IPS-18a (cell line): ENCODE data around the gene UNK.
"Not testable (repeated sequence)": the region's sequence is repeated elsewhere in the genome, so short reads cannot be mapped to it uniquely, and the experiment has no call there.

Experiments
- H3K27ac ChIP-seq: one replicate; pipeline ENCODE4 v1.5.1; 2013; ENCODE audit warnings: low read length
- H3K27me3 ChIP-seq: one replicate; pipeline ENCODE4 v1.6.1; 2013; ENCODE audit warnings: mild to moderate bottlenecking, low read length; ENCODE audit not compliant: control insufficient read depth, insufficient read depth
- H3K36me3 ChIP-seq: one replicate; pipeline ENCODE4 v1.6.1; 2013; ENCODE audit warnings: low read depth, low read length; ENCODE audit not compliant: control insufficient read depth
- H3K4me1 ChIP-seq: one replicate; pipeline ENCODE4 v1.6.1; 2013; ENCODE audit warnings: low read depth, low read length; ENCODE audit not compliant: control insufficient read depth
- H3K4me3 ChIP-seq: one replicate; pipeline ENCODE4 v1.5.1; 2013; ENCODE audit warnings: low read length
- H3K9ac ChIP-seq: one replicate; pipeline ENCODE4 v1.6.1; 2013; ENCODE audit warnings: mild to moderate bottlenecking, low read length, moderate library complexity
- H3K9me3 ChIP-seq: one replicate; pipeline ENCODE4 v1.6.1; 2013; ENCODE audit warnings: low read depth, low read length; ENCODE audit not compliant: control insufficient read depth

UNK gene

DNA sequence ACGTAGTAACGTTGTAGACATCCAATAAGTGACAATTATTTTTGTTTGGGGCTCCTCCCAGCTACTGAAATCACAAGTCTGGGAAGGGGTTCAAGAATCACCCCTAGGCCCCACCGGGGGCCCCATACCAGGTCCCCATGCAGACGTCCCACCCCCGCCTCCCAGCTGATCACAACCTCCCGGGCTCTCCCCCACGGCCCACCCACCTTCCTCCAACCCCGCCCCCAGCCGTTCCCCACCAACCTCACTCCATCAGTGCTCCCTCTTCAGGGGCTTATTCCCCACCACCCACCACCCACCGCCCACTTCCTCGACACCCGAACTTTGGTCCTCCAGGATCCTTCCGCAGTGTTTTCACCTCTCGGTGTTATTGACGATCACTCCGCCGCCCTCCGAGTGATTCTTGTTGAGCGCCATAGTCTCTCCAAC is 70.3 kb downstream of the UNK start:
- Histone ChIP-seq H3K27me3 (no peaks in the 10 kb centered on the region), H3K4me1 (peaks cover 7% of the 10 kb centered on the region), H3K27ac (no peak overlapping the region), H3K4me3 (peak overlapping the region; percentile 79), H3K36me3 (peaks cover 4% of the 10 kb centered on the region), H3K9me3 (no peaks in the 10 kb centered on the region), H3K9ac (peak overlapping the region; percentile 26)

DNA sequence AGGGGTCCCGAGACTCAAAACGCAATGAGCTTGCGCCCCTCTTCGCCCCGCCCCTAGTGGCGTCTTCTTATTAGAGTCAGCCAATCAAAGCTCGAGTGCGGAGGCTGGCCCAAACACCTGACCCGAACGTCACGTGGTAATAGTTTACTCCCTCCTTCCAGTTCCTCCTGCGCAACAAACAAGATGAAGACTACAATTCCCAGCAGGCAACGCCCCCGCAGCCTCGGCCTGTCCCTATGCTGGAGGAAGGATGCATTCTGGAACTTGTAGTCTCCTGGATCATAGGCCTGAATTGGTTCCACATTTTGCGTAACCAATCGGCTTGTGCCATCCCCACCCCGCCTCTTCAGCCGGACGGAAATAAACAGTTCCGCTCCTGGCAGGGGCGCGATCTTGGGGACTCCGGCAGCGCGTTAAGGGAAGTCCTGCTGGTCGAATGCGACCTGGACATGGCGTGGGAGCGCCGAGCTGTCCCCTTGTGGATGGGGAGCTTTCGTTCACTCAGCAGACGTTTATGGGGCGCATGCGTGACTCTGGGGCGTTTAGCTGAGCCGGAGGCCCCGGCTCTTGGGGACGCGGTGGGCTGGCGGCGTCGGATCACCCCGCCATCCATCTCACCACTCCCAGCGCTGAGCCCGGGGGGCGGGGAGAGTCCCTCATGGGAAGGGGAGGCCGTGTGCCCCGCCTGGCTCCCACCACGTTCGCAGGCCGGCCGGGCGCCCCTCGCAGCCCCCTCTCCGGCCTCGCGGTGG is 70.9 kb downstream of the UNK start, which contains the start of gene WBP2:
Gene WBP2, minus strand, starts transcription at position 26 of the 752 bp plus-strand sequence. CDS start 38 bp downstream, outside the sequence.
- peaks cover 4% of the 10 kb centered on the region for H3K36me3 ChIP-seq
- no peaks in the 10 kb centered on the region for H3K9me3 ChIP-seq
- peak within 1 kb of the TSS; percentile 79 for H3K4me3 ChIP-seq

DNA sequence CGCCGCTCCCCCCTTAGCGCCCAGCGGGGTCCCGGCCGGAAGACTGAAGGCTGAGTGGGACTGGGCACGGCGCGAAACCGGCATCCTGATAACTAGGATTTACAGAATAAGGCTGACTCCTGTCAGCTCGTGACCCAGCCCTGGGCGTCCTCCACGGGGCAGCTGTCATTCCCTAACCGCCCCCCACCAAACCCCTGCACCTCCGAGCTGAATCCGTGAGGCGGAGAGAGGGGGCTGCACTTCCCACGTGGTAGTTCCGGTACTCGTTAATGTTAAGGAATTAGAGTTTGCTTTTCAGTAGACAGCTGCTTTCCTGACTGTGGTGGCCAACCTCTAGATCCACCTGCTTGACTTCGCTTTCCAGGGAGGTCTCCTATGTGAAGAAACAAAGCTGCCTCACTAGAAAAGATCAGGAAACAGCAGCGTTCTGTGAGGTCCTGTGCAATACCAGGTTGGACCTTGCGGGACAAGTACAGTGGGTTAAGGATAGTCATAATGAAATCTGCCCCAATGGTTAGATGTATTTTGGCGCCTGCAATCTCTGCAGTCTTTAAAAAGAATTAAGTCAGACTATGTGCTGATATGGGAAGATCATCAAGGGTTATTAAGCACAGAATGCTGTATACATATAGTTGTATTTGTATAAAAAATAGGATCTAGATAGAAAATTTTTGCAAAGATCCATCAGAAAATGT is 71.6 kb downstream of the UNK start:
- peaks cover 3% of the 10 kb centered on the region for H3K36me3 ChIP-seq
- H3K9me3 ChIP-seq = no peaks in the 10 kb centered on the region
- no peaks in the 10 kb centered on the region for H3K27me3 ChIP-seq
- H3K4me3 ChIP-seq = peak overlapping the region; percentile 79
- peaks cover 7% of the 10 kb centered on the region for H3K4me1 ChIP-seq
- H3K27ac ChIP-seq = peak overlapping the region; percentile 71
- peak overlapping the region; percentile 87 for H3K9ac ChIP-seq

More for the DNA sequence above, 70.9 kb downstream of the UNK start, which contains the start of gene WBP2:
- no peaks in the 10 kb centered on the region for H3K27me3 ChIP-seq
- H3K4me1 ChIP-seq = peaks cover 7% of the 10 kb centered on the region
- peak within 1 kb of the TSS; percentile 71 for H3K27ac ChIP-seq
- H3K9ac ChIP-seq = peak within 1 kb of the TSS; percentile 87

DNA sequence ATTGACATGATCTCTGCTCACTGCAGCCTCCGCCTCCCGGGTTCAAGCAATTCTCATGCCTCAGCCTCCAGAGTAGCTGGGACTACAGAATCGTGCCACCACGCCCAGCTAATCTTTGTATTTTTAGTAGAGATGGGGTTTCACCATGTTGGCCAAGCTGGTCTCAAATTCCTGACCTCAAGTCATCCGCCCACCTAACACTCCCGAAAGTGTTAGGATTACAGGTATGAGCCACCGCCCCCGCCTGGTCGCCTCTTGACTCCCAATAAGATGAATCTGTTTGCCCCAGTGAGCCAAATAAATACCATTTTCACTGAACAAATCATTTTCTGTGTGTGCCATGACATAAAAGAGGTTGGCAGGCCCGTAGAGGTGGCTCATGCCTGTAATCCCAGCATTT is 74.8 kb downstream of the UNK start:
- H3K36me3 ChIP-seq, H3K27me3 ChIP-seq, H3K27ac ChIP-seq, H3K9me3 ChIP-seq, H3K4me3 ChIP-seq, H3K4me1 ChIP-seq, H3K9ac ChIP-seq: not testable (repeated sequence)

DNA sequence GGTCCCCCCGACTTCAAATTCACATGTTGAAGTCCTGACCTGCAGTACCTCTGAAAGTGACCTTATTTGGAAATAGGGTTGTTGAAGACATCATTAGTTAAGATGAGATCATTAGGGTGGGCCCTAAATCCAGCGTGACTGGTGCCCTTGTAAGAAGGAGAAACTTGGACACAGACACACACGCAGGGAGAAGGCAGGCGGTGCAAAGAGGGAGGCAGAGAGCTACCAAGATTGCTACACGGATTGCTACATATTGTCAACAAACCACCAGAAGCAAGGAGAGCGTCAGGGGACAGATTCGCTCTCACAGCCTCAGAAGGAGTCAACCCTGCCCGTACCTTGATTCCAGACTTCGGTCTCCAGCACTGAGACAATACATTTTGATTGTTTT is 77.3 kb downstream of the UNK start:
- Histone ChIP-seq H3K4me1 (no peaks in the 10 kb centered on the region), H3K9ac (no peak overlapping the region), H3K36me3 (no peaks in the 10 kb centered on the region), H3K4me3 (no peak overlapping the region), H3K9me3 (no peaks in the 10 kb centered on the region), H3K27me3 (no peaks in the 10 kb centered on the region), H3K27ac (no peak overlapping the region)

GRCh38 chr17:75864448-75864871 is 79.9 kb downstream of the UNK start:
- Histone ChIP-seq H3K27ac (no peak overlapping the region), H3K4me3 (no peak overlapping the region), H3K4me1 (no peaks in the 10 kb centered on the region), H3K9ac (no peak overlapping the region), H3K36me3 (no peaks in the 10 kb centered on the region), H3K27me3 (no peaks in the 10 kb centered on the region), H3K9me3 (no peaks in the 10 kb centered on the region)

DNA sequence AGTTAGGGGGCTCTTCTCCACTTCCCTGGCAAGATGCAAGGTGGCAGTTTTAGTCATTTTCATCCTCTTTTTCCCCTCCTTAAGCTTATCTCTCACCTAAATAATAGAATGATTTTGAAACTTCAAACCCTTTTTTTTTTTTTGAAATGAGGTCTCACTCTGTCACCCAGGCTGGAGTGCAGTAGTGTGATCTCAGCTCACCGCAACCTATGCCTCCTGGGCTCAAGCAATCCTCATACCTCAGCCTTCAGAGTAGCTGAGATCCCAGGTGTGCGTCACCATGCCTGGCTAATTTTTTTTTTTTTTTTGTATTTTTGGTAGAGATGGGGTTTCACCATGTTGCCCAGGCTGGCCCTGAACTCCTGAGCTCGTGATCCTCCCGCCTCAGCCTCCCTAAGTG is 80.3 kb downstream of the UNK start:
- H3K4me3 ChIP-seq, H3K27ac ChIP-seq, H3K27me3 ChIP-seq, H3K9me3 ChIP-seq, H3K9ac ChIP-seq, H3K4me1 ChIP-seq, H3K36me3 ChIP-seq: not testable (repeated sequence)

DNA sequence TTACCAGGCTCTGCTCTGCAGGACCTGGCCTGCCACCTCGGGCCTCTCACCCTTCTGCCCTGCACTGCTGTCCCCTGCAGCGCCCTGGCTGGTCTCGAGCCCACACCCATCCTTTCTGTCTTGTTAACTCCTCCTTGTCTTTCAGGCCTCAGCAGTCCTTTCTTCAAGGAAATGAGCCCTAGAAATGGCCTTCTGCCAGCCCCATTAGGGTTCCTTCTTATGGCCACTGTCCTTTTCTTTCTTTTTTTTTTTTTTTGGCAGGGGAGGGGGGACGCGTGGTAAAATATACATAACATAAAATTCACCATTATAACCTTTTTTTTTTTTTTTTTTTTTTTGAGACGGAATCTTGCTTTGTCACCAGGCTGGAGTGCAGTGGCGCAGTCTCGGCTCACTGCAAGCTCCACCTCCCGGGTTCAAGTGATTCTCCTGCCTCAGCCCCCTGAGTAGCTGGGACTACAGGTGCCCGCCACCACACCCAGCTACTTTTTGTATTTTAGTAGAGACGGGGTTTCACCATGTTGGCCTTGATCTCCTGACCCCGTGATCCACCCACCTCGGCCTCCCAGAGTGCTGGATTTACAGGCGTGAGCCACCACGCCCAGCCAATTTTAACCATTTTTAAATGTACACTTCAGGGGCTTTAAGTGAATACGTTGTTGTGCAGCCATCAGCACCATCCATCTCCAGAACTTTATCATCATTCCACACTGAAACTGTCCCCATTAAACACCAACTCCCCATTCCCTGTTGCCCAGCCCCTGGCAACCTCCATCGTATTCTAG is 81.0 kb downstream of the UNK start:
- H3K36me3 ChIP-seq, H3K27ac ChIP-seq, H3K9ac ChIP-seq, H3K4me1 ChIP-seq, H3K9me3 ChIP-seq, H3K4me3 ChIP-seq, H3K27me3 ChIP-seq: not testable (repeated sequence)

DNA sequence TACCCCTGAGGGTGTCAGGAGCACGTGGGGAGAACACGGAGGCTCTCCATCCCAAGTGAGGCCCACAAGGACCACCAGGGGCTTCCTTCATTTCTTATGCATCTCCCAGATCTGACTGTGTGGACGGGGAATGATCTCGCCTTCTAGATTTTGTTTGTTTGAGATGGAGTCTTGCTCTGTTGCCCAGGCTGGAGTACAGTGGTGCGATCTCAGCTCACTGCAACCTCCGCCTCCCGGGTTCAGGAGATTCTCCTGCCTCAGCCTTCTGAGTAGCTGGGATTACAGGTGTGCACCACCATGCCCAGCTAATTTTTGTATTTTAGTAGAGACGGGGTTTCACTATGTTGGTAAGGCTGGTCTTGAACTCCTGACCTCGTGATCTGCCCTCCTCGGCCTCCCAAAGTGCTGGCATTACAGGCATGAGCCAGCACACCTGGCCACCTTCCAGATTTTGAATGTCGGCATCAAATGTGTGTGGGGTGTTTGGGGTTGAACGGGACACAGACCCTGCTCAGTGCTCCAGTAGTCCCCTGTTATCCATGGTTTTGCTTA is 84.2 kb downstream of the UNK start:
- H3K9me3 ChIP-seq, H3K36me3 ChIP-seq, H3K27ac ChIP-seq, H3K4me1 ChIP-seq, H3K9ac ChIP-seq, H3K27me3 ChIP-seq, H3K4me3 ChIP-seq: not testable (repeated sequence)

- Histone ChIP-seq H3K4me1 (no peaks in the 10 kb centered on the region), H3K27me3 (no peaks in the 10 kb centered on the region), H3K4me3 (no peak overlapping the region), H3K36me3 (no peaks in the 10 kb centered on the region), H3K9me3 (no peaks in the 10 kb centered on the region), H3K27ac (no peak overlapping the region), H3K9ac (no peak overlapping the region)
These were observed 84.9 kb downstream of the UNK start for GRCh38 chr17:75869282-75870141.

DNA sequence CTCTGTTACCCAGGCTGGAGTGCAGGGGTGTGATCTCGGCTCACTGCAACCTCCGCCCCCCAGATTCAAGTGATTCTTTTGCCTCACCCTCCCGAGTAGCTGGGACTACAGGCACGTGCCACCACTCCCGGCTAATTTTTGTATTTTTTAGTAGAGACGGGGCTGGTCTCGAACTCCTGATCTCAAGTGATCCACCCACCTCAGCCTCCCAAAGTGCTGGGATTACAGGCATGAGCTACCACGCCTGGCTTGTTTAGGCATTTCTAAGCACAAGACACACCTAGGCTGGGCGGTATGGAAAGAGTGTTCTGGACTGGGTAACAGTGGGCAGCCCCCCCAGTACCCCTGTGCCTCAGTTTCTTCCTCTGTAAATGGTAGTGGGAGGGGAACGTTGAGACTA is 85.6 kb downstream of the UNK start:
- not testable (repeated sequence) for H3K9me3 ChIP-seq, H3K4me1 ChIP-seq, H3K27me3 ChIP-seq, H3K9ac ChIP-seq, H3K4me3 ChIP-seq, H3K36me3 ChIP-seq, H3K27ac ChIP-seq
